IMR-90 (cell line): ENCODE data around the gene SGK1. TPM values are rescaled to one million over a fixed set of nuclear protein-coding genes. Genes with fewer than 3 reads are reported as not detected.
"Not testable (repeated sequence)": the region's sequence is repeated elsewhere in the genome, so short reads cannot be mapped to it uniquely, and the experiment has no call there.

Experiments used
- ATAC-seq: fragments of 200-7000 bp; cut with Tn5 transposase; 2 replicates; pipeline ENCODE4 v1.9.1; 2020; ENCODE audit warnings: low read depth, mild to moderate bottlenecking, moderate library complexity
- BruUV-seq: library from RNA; stranded (reverse); fragments of 400-500 nt; replicated peaks from 2 replicates; lab custom pipeline; 2021; lab: Mats Ljungman, UMichigan
- CTCF ChIA-PET: fragments of 300-600 bp; formaldehyde crosslinking; extraction: SDS; loops from one replicate; lab custom pipeline; 2021; ENCODE audit warnings: antibody characterized with exemption; lab: Yijun Ruan, JAX
- POLR2A ChIA-PET: fragments of 300-600 bp; sonication (Branson Sonifier 250); formaldehyde crosslinking; loops from one replicate; lab custom pipeline; 2022; ENCODE audit warnings: antibody characterized with exemption; ENCODE audit not compliant: unreplicated experiment; lab: Charles Lee
- DNase-seq: peaks from one replicate; pipeline ENCODE4 v3.0.0; 2013
- H2AFZ ChIP-seq: replicated peaks from 2 replicates; pipeline ENCODE3; 2013; ENCODE audit warnings: low read length, mild to moderate bottlenecking; ENCODE audit not compliant: poor library complexity
- H2AK5ac ChIP-seq: 2 replicates; pipeline ENCODE4 v1.6.1; 2013; ENCODE audit warnings: low read depth, low read length, inconsistent platforms
- H2AK9ac ChIP-seq: replicated peaks from 2 replicates; pipeline ENCODE3; 2013; ENCODE audit warnings: mild to moderate bottlenecking, low read depth, low read length, moderate library complexity; ENCODE audit not compliant: poor library complexity
- H2BK120ac ChIP-seq: 2 replicates; pipeline ENCODE4 v1.6.1; 2013; ENCODE audit warnings: low read depth, low read length, inconsistent platforms
- H2BK15ac ChIP-seq: 3 replicates; pipeline ENCODE4 v1.6.1; 2013; ENCODE audit warnings: low read depth, low read length, inconsistent platforms
- H2BK20ac ChIP-seq: 2 replicates; pipeline ENCODE4 v1.6.1; 2013; ENCODE audit warnings: low read depth, mild to moderate bottlenecking, inconsistent platforms, low read length, moderate library complexity
- H2BK5ac ChIP-seq: 2 replicates; pipeline ENCODE4 v1.6.1; 2013; ENCODE audit warnings: mild to moderate bottlenecking, low read depth, low read length, inconsistent platforms; ENCODE audit not compliant: poor library complexity, severe bottlenecking
- H3K14ac ChIP-seq: replicated peaks from 2 replicates; pipeline ENCODE4 v1.6.1; 2013; ENCODE audit warnings: low read depth, low read length, inconsistent platforms
- H3K18ac ChIP-seq: 2 replicates; pipeline ENCODE4 v1.6.1; 2013; ENCODE audit warnings: low read depth, low read length, control low read depth
- H3K23ac ChIP-seq: 2 replicates; pipeline ENCODE4 v1.6.1; 2013; ENCODE audit warnings: low read depth, low read length, inconsistent platforms
- H3K27ac ChIP-seq: 2 replicates; pipeline ENCODE4 v1.5.1; 2013; ENCODE audit warnings: mild to moderate bottlenecking, control low read depth, low read length; ENCODE audit not compliant: insufficient read depth
- H3K27me3 ChIP-seq: 2 replicates; pipeline ENCODE4 v1.6.1; 2013; ENCODE audit warnings: low read length; ENCODE audit not compliant: control insufficient read depth, insufficient read depth
- H3K36me3 ChIP-seq: 2 replicates; pipeline ENCODE4 v1.6.1; 2013; ENCODE audit warnings: low read length, mixed read lengths; ENCODE audit not compliant: control insufficient read depth, insufficient read depth
- H3K4ac ChIP-seq: 2 replicates; pipeline ENCODE4 v1.6.1; 2013; ENCODE audit warnings: low read depth, low read length, inconsistent platforms
- H3K4me1 ChIP-seq: 2 replicates; pipeline ENCODE4 v1.6.1; 2013; ENCODE audit warnings: low read length, mixed read lengths; ENCODE audit not compliant: control insufficient read depth, insufficient read depth
- H3K4me2 ChIP-seq: 2 replicates; pipeline ENCODE4 v1.6.1; 2013; ENCODE audit warnings: low read depth, mild to moderate bottlenecking, control low read depth, low read length, moderate library complexity
- H3K4me3 ChIP-seq: 2 replicates; pipeline ENCODE4 v1.5.1; 2013; ENCODE audit warnings: low read depth, mild to moderate bottlenecking, control low read depth, low read length, moderate library complexity; ENCODE audit not compliant: insufficient read depth
- H3K56ac ChIP-seq: 2 replicates; pipeline ENCODE4 v1.6.1; 2013; ENCODE audit warnings: low read length, inconsistent platforms; ENCODE audit not compliant: insufficient read depth; ENCODE audit errors: extremely low read depth
- H3K79me1 ChIP-seq, 2 experiments: 2 replicates each; pipeline ENCODE4 v1.6.1; 2013; ENCODE audit warnings: low read length in 2 of 2, inconsistent platforms in 1 of 2, low read depth in 1 of 2
- H3K9ac ChIP-seq: 2 replicates; pipeline ENCODE4 v1.6.1; 2013; ENCODE audit warnings: low read depth, low read length, control low read depth
- H3K9me1 ChIP-seq: 2 replicates; pipeline ENCODE4 v1.6.1; 2013; ENCODE audit warnings: low read length, inconsistent platforms; ENCODE audit not compliant: insufficient read depth
- H3K9me3 ChIP-seq: 2 replicates; pipeline ENCODE4 v1.6.1; 2013; ENCODE audit warnings: low read length; ENCODE audit not compliant: control insufficient read depth, insufficient read depth
- H4K20me1 ChIP-seq: 2 replicates; pipeline ENCODE4 v1.6.1; 2013; ENCODE audit warnings: low read length, inconsistent platforms; ENCODE audit not compliant: insufficient read depth
- H4K5ac ChIP-seq: 2 replicates; pipeline ENCODE4 v1.6.1; 2013; ENCODE audit warnings: mild to moderate bottlenecking, low read depth, low read length, control low read depth
- H4K8ac ChIP-seq, 2 experiments: 2 replicates each; pipeline ENCODE4 v1.6.1; 2013; ENCODE audit warnings: low read depth in 2 of 2, low read length in 2 of 2, control low read depth in 1 of 2, inconsistent platforms in 1 of 2
- H4K91ac ChIP-seq: 2 replicates; pipeline ENCODE4 v1.6.1; 2013; ENCODE audit warnings: low read depth, low read length, inconsistent platforms; ENCODE audit not compliant: insufficient read depth
- CEBPB ChIP-seq: IDR thresholded peaks from 2 replicates; pipeline ENCODE4 v1.6.1; 2012; ENCODE audit warnings: low read depth, low read length, improper control_type of control experiment
- WGBS, 2 experiments: methylation state at CpG; one replicate each; pipeline versions ENCODE4 v1.1.5 to v1.1.7; 2013; ENCODE audit warnings: missing lambda C conversion rate in 2 of 2; ENCODE audit not compliant: insufficient read length in 1 of 2; ENCODE audit errors: extremely low coverage in 2 of 2; 5-methylcytosine and 5-hydroxymethylcytosine counted together
- dilution Hi-C: fragments of 300-500 bp; cut with HindIII; formaldehyde crosslinking; loops from one replicate; pipeline ENCODE4 v1.14.3; 2018; ENCODE audit warnings: low sequenced_read_pairs; ENCODE audit not compliant: unreplicated experiment
- in situ Hi-C: fragments of 300-500 bp; cut with MboI; formaldehyde crosslinking; loops from 3 replicates; pipeline ENCODE4 v1.14.3; 2019; ENCODE audit warnings: low sequenced_read_pairs, inconsistent platforms, mixed read lengths
- intact Hi-C: fragments of 100-400 bp; cut with micrococcal nuclease; formaldehyde crosslinking; loops from 2 replicates; pipeline ENCODE4 v1.10.0; 2022
- polyA plus RNA-seq, 3 experiments: library from polyadenylated mRNA; depleted of rRNA; stranded (reverse); fragments of >200 nt; gene quantifications; 2 replicates each; pipeline ENCODE4 v1.2.3, GENCODE V29; 2012; ENCODE audit warnings: low replicate concordance in 1 of 3
- total RNA-seq: library from RNA; depleted of rRNA; stranded (reverse); fragments of >200 nt; gene quantifications from 2 replicates; pipeline ENCODE4 v1.2.3, GENCODE V29; 2012

SGK1 gene
- total and polyA plus RNA-seq, 2 of the 4 experiments (the other 2 are of a cell fraction): 121 to 255 TPM

DNA sequence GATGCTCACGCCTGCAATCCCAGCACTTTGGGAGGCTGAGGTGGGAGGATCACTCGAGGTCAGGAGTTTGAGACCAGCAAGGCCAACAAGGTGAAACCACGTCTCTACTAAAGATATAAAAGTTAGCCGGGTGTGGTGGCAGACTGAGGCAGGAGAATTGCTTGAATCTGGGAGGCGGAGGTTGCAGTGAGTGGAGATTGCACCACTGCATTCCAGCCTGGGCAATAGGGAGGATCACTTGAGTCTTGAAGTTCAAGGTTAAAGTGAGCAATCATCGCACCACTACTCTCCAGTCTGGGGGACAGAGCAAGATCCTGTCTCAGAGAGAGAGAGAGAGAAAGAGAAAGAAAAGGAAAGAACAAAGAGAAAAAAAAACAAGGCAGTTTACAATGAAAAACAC, 13.5 kb downstream of the SGK1 start:
- H3K4me1 ChIP-seq, H3K4me3 ChIP-seq, dilution Hi-C loops, H4K5ac ChIP-seq, intact Hi-C loops, H3K36me3 ChIP-seq, H3K9ac ChIP-seq, POLR2A ChIA-PET, H3K23ac ChIP-seq, H3K27me3 ChIP-seq, CTCF ChIA-PET, H3K4me2 ChIP-seq, BruUV-seq, H3K9me3 ChIP-seq, H3K27ac ChIP-seq, H2AFZ ChIP-seq, in situ Hi-C loops, H3K14ac ChIP-seq, H4K91ac ChIP-seq, H2BK5ac ChIP-seq, H4K20me1 ChIP-seq, H2BK20ac ChIP-seq, H3K56ac ChIP-seq, H2AK9ac ChIP-seq, H2BK120ac ChIP-seq, H4K8ac ChIP-seq, H3K79me1 ChIP-seq, H3K4ac ChIP-seq, H3K9me1 ChIP-seq, H3K18ac ChIP-seq, H2AK5ac ChIP-seq, H2BK15ac ChIP-seq: not testable (repeated sequence)
- 0 out of 2 replicates have a peak, but pooled peaks have one; percentile 26 for TF ChIP-seq CEBPB
- ATAC-seq (peak; percentile 51), DNase-seq (peak; percentile 14)
- WGBS, 2 experiments: 85% methylated on average over 4 of the region's 6 CpGs; no CpG with 5 or more reads in 1 of the 2 experiments
